CD14-positive monocyte (primary cell): ENCODE results near the gene ZBTB38. TPM values are rescaled to one million over a fixed set of nuclear protein-coding genes. Genes with fewer than 3 reads are reported as not detected.

Source experiments
- DNase-seq, 3 donors: peaks; one replicate each; pipeline ENCODE4 v3.0.0-alpha.2; 2011 to 2022
- H2AFZ ChIP-seq: 2 replicates; pipeline ENCODE4 v1.6.0; 2012; ENCODE audit warnings: mild to moderate bottlenecking, low read depth, low read length, inconsistent platforms; ENCODE audit not compliant: insufficient read depth, poor library complexity, severe bottlenecking
- H3K27ac ChIP-seq, 2 donors: 1 replicate in 1 of 2; 2 replicates in 1 of 2; pipeline ENCODE4 v1.5.1; 2012 to 2013; ENCODE audit warnings: low read length in 2 of 2, control low read depth in 1 of 2, inconsistent platforms in 1 of 2, low read depth in 1 of 2, mild to moderate bottlenecking in 1 of 2
- H3K27me3 ChIP-seq, 2 donors: one replicate each; pipeline versions ENCODE4 v1.6.0 to v1.6.1; 2011 to 2013; ENCODE audit warnings: low read length in 2 of 2; ENCODE audit not compliant: control insufficient read depth in 2 of 2, insufficient read depth in 2 of 2
- H3K36me3 ChIP-seq, 2 donors: replicated peaks in 1 of 2; 1 replicate in 1 of 2; 2 replicates in 1 of 2; pipeline versions ENCODE4 v1.5.1 to v1.6.1; 2012 to 2013; ENCODE audit warnings: low read length in 2 of 2, control low read depth in 1 of 2, inconsistent platforms in 1 of 2, mild to moderate bottlenecking in 1 of 2; ENCODE audit not compliant: insufficient read depth in 2 of 2, control insufficient read depth in 1 of 2
- H3K4me1 ChIP-seq, 2 donors: 1 replicate in 1 of 2; 2 replicates in 1 of 2; pipeline versions ENCODE4 v1.5.1 to v1.6.1; 2012 to 2013; ENCODE audit warnings: low read length in 2 of 2, control low read depth in 1 of 2, inconsistent platforms in 1 of 2, mild to moderate bottlenecking in 1 of 2, moderate library complexity in 1 of 2; ENCODE audit not compliant: insufficient read depth in 2 of 2, control insufficient read depth in 1 of 2
- H3K4me2 ChIP-seq: replicated peaks from 2 replicates; pipeline ENCODE3; 2012; ENCODE audit warnings: low read length, moderate library complexity, mild to moderate bottlenecking; ENCODE audit not compliant: poor library complexity, severe bottlenecking; ENCODE audit errors: extremely low read depth
- H3K4me3 ChIP-seq, 3 experiments: fragments of 200-600 bp in 1 of 3; sonication (generic) in 1 of 3; replicated peaks in 1 of 3; 1 replicate in 2 of 3; 2 replicates in 1 of 3; pipeline ENCODE4 v1.5.1; 2011 to 2013; ENCODE audit warnings: low read length in 3 of 3, mild to moderate bottlenecking in 3 of 3, control low read depth in 2 of 3, low read depth in 2 of 3, inconsistent platforms in 1 of 3, moderate library complexity in 1 of 3
- H3K79me2 ChIP-seq: 2 replicates; pipeline ENCODE4 v1.6.0; 2012; ENCODE audit warnings: mild to moderate bottlenecking, control low read depth, inconsistent platforms, low read length, moderate library complexity; ENCODE audit not compliant: insufficient read depth
- H3K9ac ChIP-seq: 2 replicates; pipeline ENCODE4 v1.6.0; 2017; ENCODE audit warnings: low read length, mild to moderate bottlenecking; ENCODE audit not compliant: insufficient read depth, poor library complexity, severe bottlenecking
- H3K9me3 ChIP-seq, 2 donors: replicated peaks in 1 of 2; 1 replicate in 1 of 2; 2 replicates in 1 of 2; pipeline versions ENCODE4 v1.5.1 to v1.6.1; 2012 to 2013; ENCODE audit warnings: low read length in 2 of 2, control low read depth in 1 of 2; ENCODE audit not compliant: control insufficient read depth in 1 of 2, insufficient read depth in 1 of 2
- H4K20me1 ChIP-seq: 2 replicates; pipeline ENCODE4 v1.6.0; 2012; ENCODE audit warnings: mild to moderate bottlenecking, low read length, control low read depth, moderate library complexity; ENCODE audit not compliant: insufficient read depth
- H3K27ac Mint-ChIP-seq, 7 donors: one replicate each; pipeline ENCODE4 v1.8.0; 2020; ENCODE audit warnings: mild to moderate bottlenecking in 7 of 7, mixed read lengths in 7 of 7, moderate library complexity in 6 of 7, inconsistent platforms in 2 of 7
- H3K27me3 Mint-ChIP-seq, 3 donors: one replicate each; pipeline ENCODE4 v1.8.0; 2021 to 2022; ENCODE audit warnings: low read depth in 3 of 3, mild to moderate bottlenecking in 3 of 3, mixed read lengths in 3 of 3, moderate library complexity in 3 of 3, inconsistent platforms in 1 of 3
- H3K36me3 Mint-ChIP-seq, 2 donors: one replicate each; pipeline ENCODE4 v1.8.0; 2020; ENCODE audit warnings: mixed read lengths in 2 of 2, inconsistent platforms in 1 of 2, mild to moderate bottlenecking in 1 of 2
- H3K4me1 Mint-ChIP-seq: one replicate; pipeline ENCODE4 v1.8.0; 2020; ENCODE audit warnings: mild to moderate bottlenecking, mixed read lengths
- H3K4me3 Mint-ChIP-seq, 2 donors: one replicate each; pipeline ENCODE4 v1.8.0; 2020; ENCODE audit warnings: mild to moderate bottlenecking in 2 of 2, mixed read lengths in 2 of 2, moderate library complexity in 1 of 2
- H3K9me3 Mint-ChIP-seq, 7 donors: one replicate each; pipeline ENCODE4 v1.8.0; 2020 to 2022; ENCODE audit warnings: mixed read lengths in 7 of 7, mild to moderate bottlenecking in 6 of 7, moderate library complexity in 6 of 7, inconsistent platforms in 2 of 7
- CTCF ChIP-seq: fragments of 200-600 bp; IDR thresholded peaks from one replicate; pipeline ENCODE4 v1.8.0; 2022; ENCODE audit warnings: antibody characterized with exemption, mild to moderate bottlenecking
- WGBS: methylation state at CpG from one replicate; pipeline ENCODE4 v1.1.5; 2013; ENCODE audit warnings: missing lambda C conversion rate; ENCODE audit not compliant: insufficient coverage; 5-methylcytosine and 5-hydroxymethylcytosine counted together
- intact Hi-C, 2 donors: fragments of 100-400 bp; cut with micrococcal nuclease; formaldehyde crosslinking; loops; one replicate each; pipeline versions ENCODE4 v1.15.0 to v1.15.1; 2023
- polyA plus RNA-seq, 3 donors: library from polyadenylated mRNA; depleted of rRNA in 1 of 3; unstranded in 2 of 3; stranded (reverse) in 1 of 3; fragments of 300-500 nt in 2 of 3; fragments of >200 nt in 1 of 3; fragmentation: Illumina TruSeq in 2 of 3; gene quantifications; 1 replicate in 2 of 3; 2 replicates in 1 of 3; pipeline ENCODE4 v1.2.3, GENCODE V29; 2012 to 2021

The ZBTB38 gene
- polyA plus RNA-seq, 3 donors: 3.9 to 28.5 (median 19.0) TPM

GRCh38 chr3:141373232-141373631, 4.9 kb downstream of the ZBTB38 start:
- H3K4me2 ChIP-seq: no peak overlapping the region
- no peak for DNase-seq
- H3K9ac ChIP-seq: no peak overlapping the region
- no peaks in the 10 kb centered on the region for H3K27me3 ChIP-seq
- Mint-ChIP-seq H3K27ac (no peak overlapping the region), H3K4me3 (no peak overlapping the region), H3K4me1 (peaks cover 15% of the 10 kb centered on the region), H3K9me3 (peaks cover 0 to 3% (median 0%) of the 10 kb centered on the region in 7 donors), H3K27me3 (peaks cover 0 to 4% (median 0%) of the 10 kb centered on the region in 3 donors), H3K36me3 (no peaks in the 10 kb centered on the region)
- H3K79me2 ChIP-seq: no peaks in the 10 kb centered on the region
- no peak overlapping the region for H3K27ac ChIP-seq
- intact Hi-C loops: no loop called here
- H3K36me3 ChIP-seq: no peaks in the 10 kb centered on the region
- no peaks in the 10 kb centered on the region for H3K9me3 ChIP-seq
- H4K20me1 ChIP-seq: no peaks in the 10 kb centered on the region
- peaks cover 0 to 2% of the 10 kb centered on the region in 2 donors for H3K4me1 ChIP-seq
- no peak overlapping the region for H3K4me3 ChIP-seq
- TF ChIP-seq CTCF: no peak
- no peak overlapping the region for H2AFZ ChIP-seq

DNA sequence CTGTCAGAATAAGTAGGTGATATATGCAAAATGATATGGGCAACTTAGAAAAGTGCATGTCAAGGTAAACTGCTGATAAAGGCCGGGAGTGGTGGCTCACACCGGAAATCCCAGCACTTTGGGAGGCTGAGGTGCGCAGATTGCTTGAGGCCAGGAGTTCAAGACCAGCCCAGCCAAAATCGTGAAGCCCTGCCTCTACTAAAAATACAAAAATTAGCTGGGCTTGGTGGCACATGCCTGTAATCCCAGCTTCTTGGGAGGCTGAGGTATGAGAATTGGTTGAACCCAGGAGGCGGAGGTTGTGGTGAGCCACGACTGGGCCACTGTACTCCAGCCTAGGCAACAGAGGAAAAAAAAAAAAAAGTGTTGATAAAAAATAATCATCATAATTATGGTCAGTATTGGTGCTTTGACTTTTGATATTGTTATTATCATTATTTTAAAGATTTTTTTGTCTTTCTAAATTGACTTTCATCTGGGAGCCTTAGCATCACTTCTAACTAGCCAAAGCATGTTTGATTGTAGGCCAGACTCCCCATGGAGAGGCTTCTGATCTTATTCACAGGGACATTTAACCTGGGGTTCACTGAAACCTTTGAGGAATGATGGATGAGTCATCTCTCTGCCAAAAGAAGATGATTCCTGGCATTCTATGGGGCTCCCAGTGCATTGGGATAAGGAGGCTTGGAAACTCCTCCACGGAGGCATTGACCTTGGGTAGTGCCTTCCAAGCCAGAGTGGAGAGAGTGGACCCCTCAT, 5.6 kb downstream of the ZBTB38 start:
- no peaks in the 10 kb centered on the region for H3K27me3 ChIP-seq
- H3K4me2 ChIP-seq: no peak overlapping the region
- H3K9me3 Mint-ChIP-seq: peaks cover 0 to 3% (median 0%) of the 10 kb centered on the region in 7 donors
- intact Hi-C loops: no loop called here
- H3K27ac Mint-ChIP-seq: no peak overlapping the region
- TF ChIP-seq CTCF: no peak
- no peak for DNase-seq
- H3K79me2 ChIP-seq: no peaks in the 10 kb centered on the region
- H3K27me3 Mint-ChIP-seq: peaks cover 0 to 4% (median 0%) of the 10 kb centered on the region in 3 donors
- H3K9ac ChIP-seq: no peak overlapping the region
- H3K9me3 ChIP-seq: no peaks in the 10 kb centered on the region
- H3K27ac ChIP-seq: no peak overlapping the region
- no peak overlapping the region for H2AFZ ChIP-seq
- 97% methylated on average over 4 of the region's 7 CpGs for WGBS
- H3K4me1 ChIP-seq: no peaks in the 10 kb centered on the region
- no peak overlapping the region for H3K4me3 Mint-ChIP-seq
- no peaks in the 10 kb centered on the region for H3K36me3 ChIP-seq
- H3K4me1 Mint-ChIP-seq: peaks cover 9% of the 10 kb centered on the region
- no peaks in the 10 kb centered on the region for H3K36me3 Mint-ChIP-seq
- H3K4me3 ChIP-seq: no peak overlapping the region
- H4K20me1 ChIP-seq: no peaks in the 10 kb centered on the region
